GM12872 (cell line): ENCODE measurements around the gene DNAAF5.

Source experiments
- TF ChIP-seq, protein P1 (sequence below): IDR thresholded peaks from 3 replicates; pipeline ENCODE4 v1.5.1; 2011; ENCODE audit warnings: low read depth, mild to moderate bottlenecking, low read length, moderate library complexity; ENCODE audit not compliant: insufficient read depth

DNAAF5 gene

DNA sequence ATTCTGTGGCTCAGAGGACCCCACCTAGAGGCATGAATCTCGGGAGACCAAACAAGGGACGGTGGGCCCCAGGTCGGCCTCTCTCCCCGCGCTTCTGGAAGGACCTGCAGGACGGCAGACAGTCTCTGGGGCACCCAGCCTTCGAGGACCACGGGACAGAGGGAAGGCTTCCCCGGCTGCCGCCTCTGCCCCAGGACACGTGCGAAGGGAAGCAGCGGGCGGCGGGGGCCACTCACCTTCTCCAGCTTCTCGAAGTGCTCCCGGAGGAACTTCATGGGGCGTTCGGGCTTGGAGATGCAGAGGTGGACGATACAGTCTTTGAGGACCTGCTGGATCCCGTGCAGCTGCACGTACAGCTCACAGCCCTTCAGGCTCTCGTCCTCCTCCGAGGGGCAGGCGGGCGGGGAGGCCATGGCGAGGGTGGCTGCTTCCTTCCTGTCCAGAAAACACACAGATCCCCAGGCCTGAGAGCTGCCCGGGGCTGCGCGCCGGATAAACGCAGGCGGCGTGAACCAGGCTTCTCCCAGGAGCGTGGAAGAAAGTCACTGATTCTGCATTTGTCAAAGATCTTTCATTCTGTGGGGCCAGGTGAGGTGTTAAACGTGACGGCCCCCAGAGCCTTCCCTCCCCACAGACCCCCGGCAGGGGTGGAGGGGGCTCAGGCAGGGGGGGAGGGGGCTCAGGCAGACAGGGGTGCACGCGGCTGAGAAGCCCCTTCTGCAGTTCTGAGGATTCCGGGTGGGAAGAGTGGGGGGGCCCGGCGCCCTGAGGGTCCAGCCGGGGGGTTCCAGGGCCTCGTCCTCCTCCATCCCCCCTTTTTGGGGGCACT is 15.2 kb upstream of the DNAAF5 start:
- TF ChIP-seq, protein P1, sequence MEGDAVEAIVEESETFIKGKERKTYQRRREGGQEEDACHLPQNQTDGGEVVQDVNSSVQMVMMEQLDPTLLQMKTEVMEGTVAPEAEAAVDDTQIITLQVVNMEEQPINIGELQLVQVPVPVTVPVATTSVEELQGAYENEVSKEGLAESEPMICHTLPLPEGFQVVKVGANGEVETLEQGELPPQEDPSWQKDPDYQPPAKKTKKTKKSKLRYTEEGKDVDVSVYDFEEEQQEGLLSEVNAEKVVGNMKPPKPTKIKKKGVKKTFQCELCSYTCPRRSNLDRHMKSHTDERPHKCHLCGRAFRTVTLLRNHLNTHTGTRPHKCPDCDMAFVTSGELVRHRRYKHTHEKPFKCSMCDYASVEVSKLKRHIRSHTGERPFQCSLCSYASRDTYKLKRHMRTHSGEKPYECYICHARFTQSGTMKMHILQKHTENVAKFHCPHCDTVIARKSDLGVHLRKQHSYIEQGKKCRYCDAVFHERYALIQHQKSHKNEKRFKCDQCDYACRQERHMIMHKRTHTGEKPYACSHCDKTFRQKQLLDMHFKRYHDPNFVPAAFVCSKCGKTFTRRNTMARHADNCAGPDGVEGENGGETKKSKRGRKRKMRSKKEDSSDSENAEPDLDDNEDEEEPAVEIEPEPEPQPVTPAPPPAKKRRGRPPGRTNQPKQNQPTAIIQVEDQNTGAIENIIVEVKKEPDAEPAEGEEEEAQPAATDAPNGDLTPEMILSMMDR, result no peak

DNA sequence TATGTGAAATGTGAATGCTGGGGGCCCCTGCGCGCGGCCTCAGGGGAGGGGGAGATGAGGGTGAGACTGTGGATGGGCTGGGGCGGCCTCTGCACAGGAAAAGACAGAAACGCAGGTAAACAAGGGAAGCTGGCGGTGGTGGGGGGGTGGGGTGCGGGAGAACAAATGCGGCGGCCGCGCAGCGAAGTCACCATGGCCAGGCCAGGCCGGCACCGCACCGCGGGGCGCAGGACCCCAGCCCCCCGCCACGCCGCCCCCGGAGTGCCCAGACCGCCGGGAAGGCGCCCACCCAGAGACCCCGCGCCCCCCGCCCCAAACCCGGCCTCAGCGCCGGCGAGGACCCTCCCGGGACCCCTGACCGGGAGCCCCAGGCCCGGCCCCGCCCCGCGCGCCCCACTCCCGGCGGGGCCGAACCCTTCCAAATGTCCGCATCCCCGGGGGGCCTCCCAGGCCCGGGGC is 14.5 kb upstream of the DNAAF5 start:
- TF ChIP-seq, protein P1, result no peak

DNA sequence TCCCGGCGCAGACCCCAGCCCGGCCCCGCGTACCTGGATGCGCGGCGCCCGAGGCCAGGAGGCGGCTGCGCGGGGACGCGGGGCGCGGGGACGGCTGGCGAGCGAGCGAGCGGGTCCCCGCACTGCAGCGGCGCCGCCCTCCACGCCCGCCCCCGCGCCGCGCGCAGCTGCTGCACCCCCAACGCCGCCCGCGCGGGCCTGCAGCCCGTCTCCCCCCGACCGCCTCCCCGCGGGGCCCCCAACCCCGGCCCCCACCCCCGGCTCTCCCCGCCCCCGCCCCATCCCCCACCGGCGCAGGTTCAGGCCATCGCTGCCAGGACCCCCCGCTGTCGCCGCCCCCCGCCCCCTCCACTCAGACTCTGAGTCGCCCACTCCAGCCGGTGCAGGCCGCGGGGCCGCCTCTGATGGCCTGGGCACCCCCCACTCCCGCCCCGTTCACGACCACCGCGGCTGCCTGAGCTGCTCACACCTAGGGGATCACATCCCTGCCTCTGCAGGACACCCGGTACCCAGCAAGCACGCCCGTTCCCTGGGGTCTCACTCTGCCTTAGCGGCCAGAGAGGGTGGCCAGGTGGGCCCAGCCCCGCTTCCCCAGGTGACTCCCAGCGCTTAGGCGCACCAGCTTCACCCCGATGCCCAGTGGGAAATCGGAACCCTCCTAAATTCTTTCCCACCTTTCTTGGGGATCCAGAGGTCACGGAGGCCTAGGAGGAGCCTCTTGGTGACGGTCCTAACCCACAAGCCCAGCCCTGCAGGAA is 13.9 kb upstream of the DNAAF5 start:
- TF ChIP-seq, protein P1, result no peak

DNA sequence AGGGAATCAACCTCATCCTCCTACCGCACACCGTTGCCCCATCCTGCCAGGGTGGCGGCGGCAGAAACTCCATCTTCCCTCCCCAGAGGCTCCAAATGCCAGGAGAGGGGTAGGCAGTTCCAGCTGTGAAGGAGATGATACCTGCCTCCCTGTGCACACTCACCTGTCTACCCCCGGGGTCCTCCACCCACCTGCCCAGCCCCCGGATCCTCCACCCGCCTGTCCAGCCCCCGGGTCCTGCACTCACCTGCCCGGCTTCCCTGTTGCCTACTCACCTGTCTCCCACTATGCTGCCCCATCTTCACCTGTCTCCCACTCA is 13.4 kb upstream of the DNAAF5 start:
- TF ChIP-seq, protein P1, result no peak

DNA sequence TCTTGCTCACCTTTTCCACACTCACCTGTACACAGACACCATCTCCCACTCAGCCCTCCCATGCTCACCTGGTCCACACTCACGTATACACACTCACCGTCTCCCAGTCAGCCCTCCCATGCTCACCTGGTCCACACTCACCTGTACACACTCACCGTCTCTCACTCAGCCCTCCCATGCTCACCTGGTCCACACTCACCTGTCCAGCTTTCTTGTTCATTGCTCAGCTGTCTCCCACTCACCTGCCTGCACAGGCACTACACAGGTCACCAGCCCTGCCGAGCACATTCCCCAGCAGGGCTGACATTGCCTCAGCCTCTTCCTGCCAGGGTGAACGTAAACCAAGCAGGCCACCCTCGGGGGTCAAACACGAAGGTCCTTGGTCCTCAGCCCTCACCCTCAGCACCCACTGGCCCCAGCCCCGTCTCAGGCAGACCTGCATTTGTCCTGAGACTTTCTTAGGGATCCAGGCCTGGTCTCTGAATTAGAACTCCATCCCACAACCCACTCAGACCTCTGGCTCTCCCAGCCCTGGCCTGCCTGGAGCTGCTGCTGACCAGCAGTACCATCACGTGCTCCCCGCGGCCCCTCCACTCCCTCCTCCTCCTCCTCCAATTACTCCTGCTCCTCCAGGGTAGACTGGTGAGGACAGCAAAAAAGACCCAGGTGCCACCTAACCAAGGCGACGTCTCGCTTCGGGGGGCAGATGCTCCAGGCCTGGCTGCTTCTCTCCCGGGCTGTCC is 12.8 kb upstream of the DNAAF5 start:
- TF ChIP-seq, protein P1, result no peak

DNA sequence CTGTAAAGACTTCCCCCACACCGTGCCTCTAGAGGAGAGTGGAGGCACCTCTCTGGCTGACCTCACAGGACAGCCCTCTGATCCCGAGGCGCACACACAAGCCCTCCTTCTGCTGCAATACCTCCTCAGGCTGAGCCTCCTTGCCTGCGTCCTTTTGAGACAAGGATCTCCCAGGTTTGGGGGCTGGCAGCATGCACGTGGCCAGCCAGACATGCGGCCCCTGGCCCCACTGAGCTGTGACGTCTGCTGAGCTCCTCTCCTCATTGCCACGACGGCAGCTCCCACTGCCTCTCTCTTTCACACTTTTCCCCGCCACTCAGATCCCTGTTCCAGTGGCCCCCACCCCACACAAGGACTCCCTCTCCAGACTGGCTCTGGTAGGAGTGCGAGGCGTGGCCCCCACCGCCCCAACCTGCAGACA is 12.2 kb upstream of the DNAAF5 start:
- TF ChIP-seq, protein P1, result no peak

DNA sequence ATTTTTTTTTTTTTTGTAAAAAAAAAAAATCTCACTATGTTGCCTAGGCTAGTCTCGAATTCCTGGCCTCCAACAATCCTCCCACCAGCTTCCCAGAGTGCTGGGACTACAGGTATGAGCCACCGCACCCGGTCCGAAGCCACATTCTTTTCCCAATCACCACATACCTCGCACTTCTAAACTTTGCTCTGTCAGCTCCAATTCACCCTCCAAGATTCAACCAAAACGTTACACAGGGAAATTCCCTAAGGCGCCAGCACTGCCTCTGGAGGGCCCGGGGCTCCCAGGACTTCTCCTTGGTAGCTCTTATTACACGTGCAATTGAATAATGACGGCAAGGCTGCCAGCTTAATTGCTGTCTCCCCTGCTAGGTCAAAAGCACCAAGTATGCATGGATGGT is 10.3 kb upstream of the DNAAF5 start:
- TF ChIP-seq, protein P1, result no peak
